Mammary epithelial cell (primary cell): Measurements from ENCODE around the gene RBP3.

Experiments
- CTCF ChIP-seq, 2 donors: IDR thresholded peaks in 1 of 2; conservative IDR thresholded peaks in 1 of 2; 2 replicates each; pipeline ENCODE4 v1.5.1; 2011 to 2012; ENCODE audit warnings: inconsistent platforms in 2 of 2, low read length in 2 of 2, mild to moderate bottlenecking in 2 of 2, control low read depth in 1 of 2, low read depth in 1 of 2; ENCODE audit not compliant: insufficient read depth in 1 of 2; ENCODE audit errors: extremely low read depth in 1 of 2
- EZH2 ChIP-seq: IDR thresholded peaks from 2 replicates; pipeline ENCODE4 v1.6.1; 2012; ENCODE audit warnings: low read length, inconsistent platforms, borderline replicate concordance

- no peak for TF ChIP-seq CTCF (conservative IDR thresholded peaks at IDR 0.05 in 1 of 2, IDR thresholded peaks at IDR 0.05 in 1 of 2; ENCODE audit: extremely low read depth in 1 of 2, insufficient read depth in 1 of 2, low read depth in 1 of 2, low read length in 2 of 2)
- no peak for TF ChIP-seq EZH2
Observed at GRCh38 chr10:47325303-47326291, 22.6 kb upstream of the RBP3 start.
